Measurements from ENCODE around the gene RNASEH2B. TPM values are rescaled to one million over a fixed set of nuclear protein-coding genes. Genes with fewer than 3 reads are reported as not detected.

The RNASEH2B gene
- polyA plus RNA-seq, 3 donors: 30.9 to 71.5 (median 65.9) TPM

- peaks cover 42 to 52% of the 10 kb centered on the region in 2 donors for H3K4me1 ChIP-seq (ENCODE audit: control insufficient read depth in 1 of 2, insufficient read depth in 2 of 2, low read length in 2 of 2)
- Mint-ChIP-seq H3K27ac (no peak overlapping the region), H3K4me3 (no peak overlapping the region), H3K36me3 (peaks cover 0 to 2% of the 10 kb centered on the region in 2 donors), H3K27me3 (ENCODE audit: low read depth in 3 of 3) (peaks cover 0 to 1% (median 0%) of the 10 kb centered on the region in 3 donors), H3K4me1 (peaks cover 58% of the 10 kb centered on the region), H3K9me3 (no peaks in the 10 kb centered on the region)
- H4K20me1 ChIP-seq (ENCODE audit: insufficient read depth, low read length): no peaks in the 10 kb centered on the region
- no peaks in the 10 kb centered on the region for H3K27me3 ChIP-seq (ENCODE audit: control insufficient read depth in 2 of 2, insufficient read depth in 2 of 2, low read length in 2 of 2)
- H3K4me2 ChIP-seq (replicated peaks; ENCODE audit: extremely low read depth, low read length, poor library complexity, severe bottlenecking): no peak overlapping the region
- no peaks in the 10 kb centered on the region for H3K36me3 ChIP-seq (replicated peaks in 1 of 2; ENCODE audit: control insufficient read depth in 1 of 2, insufficient read depth in 2 of 2, low read length in 2 of 2)
- no peak for DNase-seq
- intact Hi-C loops (cut with micrococcal nuclease): no loop called here
- no peaks in the 10 kb centered on the region for H3K79me2 ChIP-seq (ENCODE audit: insufficient read depth, low read length)
- H2AFZ ChIP-seq (ENCODE audit: insufficient read depth, low read depth, low read length, poor library complexity, severe bottlenecking): no peak overlapping the region
- H3K9ac ChIP-seq (ENCODE audit: insufficient read depth, low read length, poor library complexity, severe bottlenecking): no peak overlapping the region
- no peak overlapping the region for H3K4me3 ChIP-seq (replicated peaks in 1 of 3; ENCODE audit: low read depth in 2 of 3, low read length in 3 of 3)
- TF ChIP-seq CTCF (IDR thresholded peaks at IDR 0.05): no peak
- no CpG with 5 or more reads among the region's 1 CpG for WGBS (ENCODE audit: insufficient coverage)
- no peaks in the 10 kb centered on the region for H3K9me3 ChIP-seq (replicated peaks in 1 of 2; ENCODE audit: control insufficient read depth in 1 of 2, insufficient read depth in 1 of 2, low read length in 2 of 2)
- H3K27ac ChIP-seq (ENCODE audit: low read depth in 1 of 2, low read length in 2 of 2): no peak overlapping the region
Measured at GRCh38 chr13:50889317-50889716, 20.3 kb upstream of the RNASEH2B start.

- Histone ChIP-seq H3K4me1 (ENCODE audit: control insufficient read depth in 1 of 2, insufficient read depth in 2 of 2, low read length in 2 of 2) (peaks cover 37 to 49% of the 10 kb centered on the region in 2 donors), H3K9me3 (replicated peaks in 1 of 2; ENCODE audit: control insufficient read depth in 1 of 2, insufficient read depth in 1 of 2, low read length in 2 of 2) (no peaks in the 10 kb centered on the region), H3K4me2 (replicated peaks; ENCODE audit: extremely low read depth, low read length, poor library complexity, severe bottlenecking) (no peak overlapping the region), H3K36me3 (replicated peaks in 1 of 2; ENCODE audit: control insufficient read depth in 1 of 2, insufficient read depth in 2 of 2, low read length in 2 of 2) (no peaks in the 10 kb centered on the region), H4K20me1 (ENCODE audit: insufficient read depth, low read length) (no peaks in the 10 kb centered on the region), H2AFZ (ENCODE audit: insufficient read depth, low read depth, low read length, poor library complexity, severe bottlenecking) (no peak overlapping the region), H3K79me2 (ENCODE audit: insufficient read depth, low read length) (no peaks in the 10 kb centered on the region), H3K4me3 (replicated peaks in 1 of 3; ENCODE audit: low read depth in 2 of 3, low read length in 3 of 3) (no peak overlapping the region), H3K9ac (ENCODE audit: insufficient read depth, low read length, poor library complexity, severe bottlenecking) (no peak overlapping the region), H3K27ac (ENCODE audit: low read depth in 1 of 2, low read length in 2 of 2) (no peak overlapping the region), H3K27me3 (ENCODE audit: control insufficient read depth in 2 of 2, insufficient read depth in 2 of 2, low read length in 2 of 2) (no peaks in the 10 kb centered on the region)
- no peak for TF ChIP-seq CTCF (IDR thresholded peaks at IDR 0.05)
- DNase-seq: no peak
- peak overlapping the region in 1 of 7 donors; percentile 10 for H3K27ac Mint-ChIP-seq
- H3K4me1 Mint-ChIP-seq: peaks cover 58% of the 10 kb centered on the region
- intact Hi-C loops (cut with micrococcal nuclease): no loop called here
- H3K9me3 Mint-ChIP-seq: peaks cover 0 to 2% (median 0%) of the 10 kb centered on the region in 7 donors
- H3K36me3 Mint-ChIP-seq: peaks cover 0 to 2% of the 10 kb centered on the region in 2 donors
- peaks cover 0 to 1% (median 0%) of the 10 kb centered on the region in 3 donors for H3K27me3 Mint-ChIP-seq (ENCODE audit: low read depth in 3 of 3)
- H3K4me3 Mint-ChIP-seq: no peak overlapping the region
Measured at GRCh38 chr13:50891206-50891605, 18.4 kb upstream of the RNASEH2B start.

Measured in CD14-positive monocyte (primary cell).